Progenitor cell of endocrine pancreas (in vitro differentiated cells): ENCODE data around the gene PDCD1LG2. TPM values are rescaled to one million over a fixed set of nuclear protein-coding genes. Genes with fewer than 3 reads are reported as not detected.

Experiments
- DNase-seq: peaks from one replicate; pipeline ENCODE4 v3.0.0; 2021; ENCODE audit warnings: low spot score; ENCODE audit not compliant: unreplicated experiment
- H3K27ac Mint-ChIP-seq: 2 replicates; pipeline ENCODE4 v1.8.0; 2021; ENCODE audit warnings: mild to moderate bottlenecking, moderate library complexity, mixed read lengths
- H3K27me3 Mint-ChIP-seq: 2 replicates; pipeline ENCODE4 v1.8.0; 2021; ENCODE audit warnings: mixed read lengths
- H3K36me3 Mint-ChIP-seq: 2 replicates; pipeline ENCODE4 v1.8.0; 2022; ENCODE audit warnings: mixed read lengths; ENCODE audit not compliant: insufficient read depth
- H3K4me1 Mint-ChIP-seq: 2 replicates; pipeline ENCODE4 v1.8.0; 2021; ENCODE audit warnings: low read depth, mixed read lengths
- H3K4me3 Mint-ChIP-seq: 2 replicates; pipeline ENCODE4 v1.8.0; 2021; ENCODE audit warnings: low read depth, mild to moderate bottlenecking, moderate library complexity, mixed read lengths
- H3K9me3 Mint-ChIP-seq: 2 replicates; pipeline ENCODE4 v1.8.0; 2021; ENCODE audit warnings: low read depth, mixed read lengths
- CTCF ChIP-seq: fragments of 200-600 bp; sonication (generic); IDR thresholded peaks from one replicate; pipeline ENCODE4 v1.5.0; 2021; ENCODE audit warnings: antibody characterized with exemption, mild to moderate bottlenecking; ENCODE audit not compliant: unreplicated experiment
- total RNA-seq: library from RNA; stranded (reverse); gene quantifications from 2 replicates; pipeline ENCODE4 v1.2.1, GENCODE V29; 2021

Gene PDCD1LG2
- total RNA-seq, 1 donor from 2014 or later, result not detected

GRCh38 chr9:5557606-5558587 lies 47.6 kb downstream of the PDCD1LG2 start:
- Mint-ChIP-seq H3K9me3 (no peaks in the 10 kb centered on the region), H3K27me3 (no peaks in the 10 kb centered on the region), H3K4me3 (no peak overlapping the region), H3K4me1 (no peaks in the 10 kb centered on the region), H3K36me3 (no peaks in the 10 kb centered on the region), H3K27ac (no peak overlapping the region)
- DNase-seq, result no peak
- TF ChIP-seq CTCF, result no peak

- Mint-ChIP-seq H3K36me3 (no peaks in the 10 kb centered on the region), H3K27me3 (no peaks in the 10 kb centered on the region), H3K4me1 (no peaks in the 10 kb centered on the region), H3K9me3 (no peaks in the 10 kb centered on the region), H3K4me3 (no peak overlapping the region), H3K27ac (no peak overlapping the region)
- TF ChIP-seq CTCF, result no peak
- DNase-seq, result no peak
Measured at GRCh38 chr9:5559659-5560058, 49.3 kb downstream of the PDCD1LG2 start.

- Mint-ChIP-seq H3K27me3 (no peaks in the 10 kb centered on the region), H3K27ac (no peak overlapping the region), H3K4me1 (no peaks in the 10 kb centered on the region), H3K36me3 (no peaks in the 10 kb centered on the region), H3K4me3 (no peak overlapping the region), H3K9me3 (no peaks in the 10 kb centered on the region)
- TF ChIP-seq CTCF, result no peak
- no peak for DNase-seq
Measured at GRCh38 chr9:5560443-5561100, 50.2 kb downstream of the PDCD1LG2 start.

GRCh38 chr9:5561828-5562488 lies 51.6 kb downstream of the PDCD1LG2 start:
- Mint-ChIP-seq H3K9me3 (no peaks in the 10 kb centered on the region), H3K27me3 (no peaks in the 10 kb centered on the region), H3K4me3 (no peak overlapping the region), H3K36me3 (no peaks in the 10 kb centered on the region), H3K4me1 (no peaks in the 10 kb centered on the region), H3K27ac (no peak overlapping the region)
- TF ChIP-seq CTCF, result no peak
- DNase-seq, result no peak

- TF ChIP-seq CTCF, result no peak
- Mint-ChIP-seq H3K36me3 (no peaks in the 10 kb centered on the region), H3K4me3 (no peak overlapping the region), H3K9me3 (no peaks in the 10 kb centered on the region), H3K27me3 (no peaks in the 10 kb centered on the region), H3K4me1 (no peaks in the 10 kb centered on the region), H3K27ac (no peak overlapping the region)
- DNase-seq, result no peak
Measured at GRCh38 chr9:5562806-5563416, 52.6 kb downstream of the PDCD1LG2 start.
